ENCODE data around the gene ACTBL2. TPM values are rescaled to one million over a fixed set of nuclear protein-coding genes. Genes with fewer than 3 reads are reported as not detected.

ACTBL2 gene
- under 0.01 TPM in 1 of 2 replicates, not detected in the other for total RNA-seq

DNA sequence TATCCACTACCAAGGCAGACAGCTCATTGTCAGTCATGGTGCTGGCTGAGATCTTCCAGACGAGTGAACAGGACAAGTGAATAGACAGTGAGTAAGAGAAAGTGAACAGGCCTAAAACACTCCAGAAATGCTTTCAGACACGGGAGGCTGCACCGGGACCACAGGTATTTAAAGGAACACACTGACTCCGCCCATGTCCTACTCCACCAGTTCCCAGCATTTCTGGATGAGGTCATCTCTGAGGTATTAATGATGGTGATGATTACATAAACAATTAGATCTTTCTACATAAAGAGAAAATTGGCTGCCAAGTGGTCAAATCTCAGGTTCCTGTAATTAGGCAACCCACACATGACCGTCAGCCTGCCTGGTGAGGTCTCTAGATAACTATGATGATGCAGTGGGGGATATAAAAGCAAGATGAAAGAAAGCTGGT is at the start of gene ACTBL2:
TSS of gene ACTBL2 (minus strand) at position 141 of the 436 bp plus-strand sequence. CDS start at position 37, 104 bp downstream.

All from subcutaneous preadipocyte (primary cell).